Raji (cell line): ENCODE data around the gene RASSF3.

ENCODE experiments used
- POLR2A ChIP-seq: IDR thresholded peaks from 2 replicates; pipeline ENCODE4 v1.6.1; 2011; ENCODE audit warnings: low read depth, low read length, control low read depth; ENCODE audit not compliant: insufficient read depth

RASSF3 gene

GRCh38 chr12:64739778-64740177, 129.5 kb downstream of the RASSF3 start:
- no peak for TF ChIP-seq POLR2A

GRCh38 chr12:64740646-64741045, 130.4 kb downstream of the RASSF3 start:
- TF ChIP-seq POLR2A, result no peak

- TF ChIP-seq POLR2A, result no peak
These were observed 132.1 kb downstream of the RASSF3 start for GRCh38 chr12:64742416-64742815.

GRCh38 chr12:64743206-64743605, 132.9 kb downstream of the RASSF3 start:
- TF ChIP-seq POLR2A, result no peak

- no peak for TF ChIP-seq POLR2A
These were observed 134.3 kb downstream of the RASSF3 start for GRCh38 chr12:64744422-64745258.

GRCh38 chr12:64745259-64745807, 135.0 kb downstream of the RASSF3 start:
- TF ChIP-seq POLR2A, result no peak

GRCh38 chr12:64745980-64746379, 135.7 kb downstream of the RASSF3 start:
- TF ChIP-seq POLR2A, result no peak

GRCh38 chr12:64746663-64747062, 136.4 kb downstream of the RASSF3 start:
- no peak for TF ChIP-seq POLR2A
